ENCODE data around the gene HOXC12.

HOXC12 gene

DNA sequence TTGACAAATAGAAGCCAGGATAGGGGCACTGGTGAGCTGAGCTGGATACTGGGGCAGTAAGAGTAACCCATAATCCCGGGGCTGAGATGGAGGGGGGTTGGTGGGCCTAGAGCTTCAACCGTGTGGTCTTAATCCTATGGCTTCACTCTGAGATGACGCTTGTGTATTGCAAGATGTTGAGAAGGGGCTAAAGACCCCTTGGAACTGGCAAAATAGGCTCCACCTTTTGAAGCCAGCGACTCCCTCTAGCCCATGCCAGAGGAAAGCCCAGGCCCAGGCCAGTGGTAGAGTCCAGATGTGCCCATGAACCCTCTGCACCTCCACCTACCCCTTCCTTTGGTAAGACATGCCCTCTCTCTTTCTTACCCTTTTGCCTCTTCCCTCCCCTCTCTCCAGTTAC lies 4.6 kb downstream of the HOXC12 start:
- FAIRE-seq, result no peak

DNA sequence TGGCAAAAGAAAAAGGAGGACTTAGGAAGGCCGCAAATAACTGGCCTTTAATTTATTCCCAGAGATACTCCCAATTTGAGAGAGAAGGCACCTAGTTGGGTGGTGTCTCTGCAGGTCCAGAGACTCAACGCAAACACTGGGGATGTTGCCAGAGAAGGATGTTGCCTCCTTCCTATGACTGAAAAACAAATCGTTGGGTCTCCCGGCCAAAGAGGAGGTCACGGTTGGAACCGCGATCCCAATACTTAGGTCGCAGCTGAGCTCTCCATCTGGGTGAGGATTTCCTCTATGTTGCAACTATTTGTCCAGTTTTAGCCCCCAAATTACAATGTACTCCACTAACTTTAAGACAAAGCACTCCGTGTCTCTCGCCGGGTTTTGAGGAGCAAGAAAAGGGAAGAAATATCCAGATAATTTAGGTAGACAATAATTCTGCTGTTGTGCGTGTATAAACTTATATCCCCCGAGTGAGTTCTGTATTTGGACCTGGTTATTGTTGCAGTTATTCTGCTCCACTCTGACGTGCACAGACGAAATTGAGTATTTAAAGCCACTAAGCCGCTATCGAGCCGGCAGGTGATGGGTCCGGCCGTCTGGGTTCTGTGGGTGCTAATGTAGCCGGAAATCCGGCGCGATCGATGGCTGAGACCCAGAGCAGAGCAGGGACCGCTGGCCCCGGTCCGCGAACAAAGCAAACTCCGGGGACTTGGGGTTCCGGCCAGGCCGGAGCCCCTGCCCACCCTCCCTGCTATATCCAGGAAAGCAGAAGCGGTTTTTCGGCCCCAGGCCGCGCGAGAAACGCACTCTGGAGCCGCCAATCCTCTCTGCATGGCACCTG lies 5.7 kb downstream of the HOXC12 start:
- TF ChIP-seq, protein P1, sequence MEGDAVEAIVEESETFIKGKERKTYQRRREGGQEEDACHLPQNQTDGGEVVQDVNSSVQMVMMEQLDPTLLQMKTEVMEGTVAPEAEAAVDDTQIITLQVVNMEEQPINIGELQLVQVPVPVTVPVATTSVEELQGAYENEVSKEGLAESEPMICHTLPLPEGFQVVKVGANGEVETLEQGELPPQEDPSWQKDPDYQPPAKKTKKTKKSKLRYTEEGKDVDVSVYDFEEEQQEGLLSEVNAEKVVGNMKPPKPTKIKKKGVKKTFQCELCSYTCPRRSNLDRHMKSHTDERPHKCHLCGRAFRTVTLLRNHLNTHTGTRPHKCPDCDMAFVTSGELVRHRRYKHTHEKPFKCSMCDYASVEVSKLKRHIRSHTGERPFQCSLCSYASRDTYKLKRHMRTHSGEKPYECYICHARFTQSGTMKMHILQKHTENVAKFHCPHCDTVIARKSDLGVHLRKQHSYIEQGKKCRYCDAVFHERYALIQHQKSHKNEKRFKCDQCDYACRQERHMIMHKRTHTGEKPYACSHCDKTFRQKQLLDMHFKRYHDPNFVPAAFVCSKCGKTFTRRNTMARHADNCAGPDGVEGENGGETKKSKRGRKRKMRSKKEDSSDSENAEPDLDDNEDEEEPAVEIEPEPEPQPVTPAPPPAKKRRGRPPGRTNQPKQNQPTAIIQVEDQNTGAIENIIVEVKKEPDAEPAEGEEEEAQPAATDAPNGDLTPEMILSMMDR (IDR thresholded peaks at IDR 0.05; ENCODE audit: insufficient read depth, missing control alignments), result no peak
- no peak for DNase-seq (ENCODE audit: insufficient read length, low spot score)
- FAIRE-seq, result no peak

More for the DNA sequence above, 4.6 kb downstream of the HOXC12 start:
- DNase-seq (ENCODE audit: insufficient read length, low spot score), result no peak
- TF ChIP-seq, protein P1 (IDR thresholded peaks at IDR 0.05; ENCODE audit: insufficient read depth, missing control alignments), result no peak

DNA sequence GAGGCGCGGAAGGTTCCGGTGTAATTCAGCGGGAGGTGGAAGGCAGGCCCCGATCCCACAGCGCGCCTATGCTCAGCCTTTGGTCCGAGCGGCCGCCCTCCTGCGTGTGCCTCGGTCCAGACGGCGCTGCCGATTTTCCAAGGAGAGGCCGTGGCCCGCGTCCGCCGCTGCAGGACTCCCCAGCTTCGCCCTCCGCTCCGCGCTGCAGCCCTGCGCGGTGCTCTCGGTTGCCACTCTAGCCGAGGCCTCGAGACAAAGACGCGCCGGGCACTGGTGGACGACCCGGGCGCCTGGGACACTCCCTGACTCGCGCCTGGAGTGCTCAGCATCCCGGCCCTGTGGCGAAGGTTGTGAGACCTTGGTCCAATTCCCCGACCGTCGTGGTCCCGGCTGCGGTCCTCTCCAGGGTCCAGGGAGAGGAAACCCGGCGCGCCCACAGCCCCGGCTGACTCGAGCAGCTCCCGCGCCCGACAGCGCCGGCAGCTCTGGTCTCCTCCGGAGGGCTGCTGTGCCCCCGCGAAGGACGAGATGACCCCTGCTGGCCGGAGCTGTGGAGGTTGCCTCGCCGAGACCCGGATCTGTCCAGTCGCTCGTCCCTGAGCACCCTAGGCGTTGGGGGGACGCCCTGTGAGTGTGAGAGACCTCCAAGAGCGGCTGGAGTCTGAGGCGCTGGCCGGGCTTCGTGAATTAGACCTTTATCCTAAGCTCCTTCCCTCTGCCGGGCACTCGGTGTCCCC lies 6.5 kb downstream of the HOXC12 start:
- DNase-seq (ENCODE audit: insufficient read length, low spot score), result no peak
- TF ChIP-seq, protein P1 (IDR thresholded peaks at IDR 0.05; ENCODE audit: insufficient read depth, missing control alignments), result no peak
- FAIRE-seq, result no peak

- no peak for DNase-seq (ENCODE audit: insufficient read length, low spot score)
- no peak for FAIRE-seq
- TF ChIP-seq, protein P1 (IDR thresholded peaks at IDR 0.05; ENCODE audit: insufficient read depth, missing control alignments), result no peak
Observed at GRCh38 chr12:53963005-53963404, 8.3 kb downstream of the HOXC12 start.

- DNase-seq (ENCODE audit: insufficient read length, low spot score) (no peak), FAIRE-seq (no peak)
- TF ChIP-seq, protein P1 (IDR thresholded peaks at IDR 0.05; ENCODE audit: insufficient read depth, missing control alignments), result no peak
Observed at GRCh38 chr12:53963434-53964314, 9.0 kb downstream of the HOXC12 start.

- no peak for FAIRE-seq
- TF ChIP-seq, protein P1 (IDR thresholded peaks at IDR 0.05; ENCODE audit: insufficient read depth, missing control alignments), result no peak
- DNase-seq (ENCODE audit: insufficient read length, low spot score), result no peak
Observed at GRCh38 chr12:53964315-53964713, 9.6 kb downstream of the HOXC12 start.

Measured in D721Med (cell line).